Mucosa of descending colon (tissue), 3 donors: ENCODE results near the gene MECR. TPM values are rescaled to one million over a fixed set of nuclear protein-coding genes. Genes with fewer than 3 reads are reported as not detected.

Source experiments
- ATAC-seq: fragments of 200-7000 bp; cut with Tn5 transposase; one replicate; pipeline ENCODE4 v1.9.1; 2020; ENCODE audit warnings: mild to moderate bottlenecking, moderate library complexity
- DNase-seq, 3 donors: peaks; one replicate each; pipeline ENCODE4 v3.0.0-alpha.2; 2020
- H3K36me3 ChIP-seq: fragments of 200-600 bp; one replicate; pipeline ENCODE4 v1.8.0; 2021; ENCODE audit warnings: low read depth, mild to moderate bottlenecking
- H3K4me1 ChIP-seq: fragments of 200-600 bp; one replicate; pipeline ENCODE4 v1.8.0; 2021; ENCODE audit warnings: low read depth, mild to moderate bottlenecking
- H3K4me3 ChIP-seq: fragments of 200-600 bp; one replicate; pipeline ENCODE4 v1.8.0; 2021; ENCODE audit warnings: mild to moderate bottlenecking
- H3K9me3 ChIP-seq: fragments of 200-600 bp; one replicate; pipeline ENCODE4 v1.8.0; 2021; ENCODE audit warnings: mild to moderate bottlenecking
- CTCF ChIP-seq: fragments of 200-600 bp; IDR thresholded peaks from one replicate; pipeline ENCODE4 v1.8.0; 2022; ENCODE audit warnings: antibody characterized with exemption, mild to moderate bottlenecking
- intact Hi-C, 2 donors: fragments of 100-400 bp; cut with DNase I in 1 of 2; cut with micrococcal nuclease in 1 of 2; formaldehyde crosslinking; loops; one replicate each; pipeline versions ENCODE4 v1.11.0 to v1.11.1; 2022; cut with DNase I, micrococcal nuclease
- total RNA-seq, 3 donors: library from RNA; stranded (reverse); fragmentation: NEBNext Ultra II Directional in 2 of 3; extraction: Animal tissue kit (Norgen Biotek cat#: 25700) in 2 of 3; gene quantifications; one replicate each; pipeline versions ENCODE4 v1.2.1 to v1.2.4, GENCODE V29; 2021 to 2023
- donor health status: DM: no; HTN: no; CAD: no; lungs with moderate emphysema.
- donor health status: DM: no; HTN: no; CAD: no.
- donor health status: DM: no; HTN: yes; CAD: no.

MECR gene
- total RNA-seq, 3 donors from 2014 or later = 18.3 to 20.8 (median 19.5) TPM

- no peak for TF ChIP-seq CTCF
- Histone ChIP-seq H3K4me1 (peaks cover 14% of the 10 kb centered on the region), H3K4me3 (no peak overlapping the region), H3K9me3 (no peaks in the 10 kb centered on the region), H3K36me3 (peaks cover 12% of the 10 kb centered on the region)
- intact Hi-C loops = no loop called here
- ATAC-seq (no peak), DNase-seq (no peak)
These were observed 86.6 kb downstream of the MECR start for GRCh38 chr1:29144178-29144577.

- Histone ChIP-seq H3K4me1 (peaks cover 14% of the 10 kb centered on the region), H3K4me3 (no peak overlapping the region), H3K9me3 (no peaks in the 10 kb centered on the region), H3K36me3 (no peaks in the 10 kb centered on the region)
- TF ChIP-seq CTCF = no peak
- no peak for ATAC-seq
- intact Hi-C loops = no loop called here
- DNase-seq = no peak
These were observed 88.0 kb downstream of the MECR start for GRCh38 chr1:29142714-29143113.

Other genes starting within 250 kb of the MECR start
- gene TMEM200B, start 107.0 kb downstream of the MECR start, total RNA-seq = 10 to 100 TPM in 1 of 3 donors, 1 to 10 TPM in 1, under 1 TPM in 1; 0.90 to 33.9 (median 3.9) TPM
- 100 to 1,000 TPM in 1 of 3 donors, 10 to 100 TPM in 2; 63.7 to 140 (median 75.2) TPM for gene SRSF4, start 49.0 kb downstream of the MECR start, total RNA-seq
- gene PTPRU, start 5.6 kb upstream of the MECR start, total RNA-seq = 10 to 100 TPM in 1 of 3 donors, 1 to 10 TPM in 2; 1.8 to 14.3 (median 2.2) TPM